ENCODE measurements around the gene MARCHF9.
"Not testable (repeated sequence)": the region's sequence is repeated elsewhere in the genome, so short reads cannot be mapped to it uniquely, and the experiment has no call there.

The MARCHF9 gene, protein sequence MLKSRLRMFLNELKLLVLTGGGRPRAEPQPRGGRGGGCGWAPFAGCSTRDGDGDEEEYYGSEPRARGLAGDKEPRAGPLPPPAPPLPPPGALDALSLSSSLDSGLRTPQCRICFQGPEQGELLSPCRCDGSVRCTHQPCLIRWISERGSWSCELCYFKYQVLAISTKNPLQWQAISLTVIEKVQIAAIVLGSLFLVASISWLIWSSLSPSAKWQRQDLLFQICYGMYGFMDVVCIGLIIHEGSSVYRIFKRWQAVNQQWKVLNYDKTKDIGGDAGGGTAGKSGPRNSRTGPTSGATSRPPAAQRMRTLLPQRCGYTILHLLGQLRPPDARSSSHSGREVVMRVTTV

DNA sequence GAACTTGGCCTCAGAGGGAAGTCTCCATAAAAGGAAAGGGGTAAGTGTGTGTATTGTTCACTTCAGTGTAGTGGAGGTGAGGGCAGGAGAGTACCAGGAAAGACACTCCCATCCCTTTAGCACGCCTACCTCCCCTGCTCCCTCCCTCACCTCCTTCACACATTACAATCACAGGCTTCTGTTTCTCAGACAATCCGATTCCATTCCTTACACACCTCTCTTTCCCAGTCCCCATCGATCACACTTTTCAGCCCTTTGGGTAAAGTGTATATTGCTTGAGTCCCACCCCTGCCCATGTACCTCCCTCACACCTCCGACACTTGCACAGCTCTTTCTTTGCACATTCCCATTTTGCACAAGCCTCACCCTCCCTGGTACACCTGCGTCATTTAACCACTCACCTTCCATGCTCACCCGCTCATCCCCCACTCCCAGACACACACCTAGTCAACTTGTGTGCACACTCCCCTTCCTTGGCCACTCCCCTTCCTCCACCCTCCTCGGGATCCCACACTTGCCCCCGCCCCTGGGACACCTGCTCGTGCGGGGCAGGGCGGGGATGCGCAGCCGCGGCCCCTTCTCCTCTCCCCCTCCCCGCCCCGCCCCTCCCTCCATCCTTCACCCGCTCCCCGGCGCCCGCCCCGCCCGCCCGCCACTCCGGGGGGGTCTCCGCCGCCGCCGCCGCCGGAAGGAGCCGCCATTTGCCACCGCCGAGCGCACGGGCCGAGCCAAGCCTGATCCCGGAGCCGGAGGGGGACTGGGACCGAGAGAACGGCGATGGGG is at the start of gene MARCHF9:
MARCHF9 (plus strand) TSS at position 693 of the 783 bp plus-strand sequence. CDS start 426 bp downstream, outside the sequence.
- peak; percentile 38 for DNase-seq

DNA sequence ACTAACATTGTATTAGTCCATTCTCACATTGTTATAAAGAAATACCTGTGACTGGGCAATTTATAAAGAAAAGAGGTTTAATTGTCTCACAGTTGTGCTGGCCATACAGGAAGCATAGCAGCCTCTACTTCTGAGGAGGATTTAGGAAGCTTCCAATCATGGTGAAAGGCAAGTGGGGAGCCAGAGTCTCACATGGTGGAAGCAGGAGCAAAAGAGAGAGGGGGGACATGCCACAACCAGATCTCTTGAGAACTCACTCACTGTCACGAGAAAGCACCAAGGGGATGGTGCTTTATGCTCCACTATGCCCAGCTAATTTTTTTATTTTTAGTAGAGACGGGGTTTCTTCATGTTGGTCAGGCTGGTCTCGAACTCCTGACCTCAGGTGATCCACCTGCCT is 47.7 kb upstream of the MARCHF9 start:
- no peak for DNase-seq

DNA sequence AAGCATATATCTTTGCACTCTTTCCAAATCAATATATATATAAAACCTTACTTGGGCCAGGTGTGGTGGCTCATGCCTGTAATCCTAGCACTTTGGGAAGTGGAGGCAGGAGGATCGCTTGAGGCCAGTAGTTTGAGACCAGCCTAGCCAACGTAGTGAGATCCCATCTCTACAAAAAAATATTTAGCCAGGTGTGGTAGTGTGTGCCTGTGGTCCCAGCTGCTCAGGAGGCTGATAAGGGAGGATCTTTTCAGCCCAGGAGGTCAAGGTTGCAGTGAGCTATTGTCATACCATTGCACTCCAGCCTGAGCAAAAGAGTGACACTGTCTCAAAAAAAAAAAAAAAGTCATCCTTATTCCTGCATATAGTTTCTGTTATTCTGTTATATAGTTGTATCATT is 46.6 kb upstream of the MARCHF9 start:
- no peak for DNase-seq

DNA sequence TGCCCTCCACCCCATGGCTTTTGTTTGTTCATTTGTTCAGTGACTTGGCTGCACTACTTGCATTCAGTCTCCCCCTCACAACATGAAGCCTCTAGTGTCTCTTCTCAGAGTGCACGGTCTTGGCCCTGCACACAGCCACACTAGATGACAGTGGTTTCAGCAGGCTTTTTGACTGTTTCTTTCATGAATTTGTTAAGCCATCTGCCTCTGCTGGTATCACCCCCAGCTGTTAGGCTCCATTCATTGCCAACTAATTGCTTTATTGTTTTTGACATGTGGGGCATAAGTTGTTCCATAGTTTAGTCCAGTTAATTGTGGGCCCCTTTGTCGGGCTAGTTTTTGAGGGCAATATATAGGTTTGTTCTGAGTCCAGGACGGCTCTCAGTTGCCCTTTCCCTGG is 42.2 kb upstream of the MARCHF9 start:
- DNase-seq = no peak

DNA sequence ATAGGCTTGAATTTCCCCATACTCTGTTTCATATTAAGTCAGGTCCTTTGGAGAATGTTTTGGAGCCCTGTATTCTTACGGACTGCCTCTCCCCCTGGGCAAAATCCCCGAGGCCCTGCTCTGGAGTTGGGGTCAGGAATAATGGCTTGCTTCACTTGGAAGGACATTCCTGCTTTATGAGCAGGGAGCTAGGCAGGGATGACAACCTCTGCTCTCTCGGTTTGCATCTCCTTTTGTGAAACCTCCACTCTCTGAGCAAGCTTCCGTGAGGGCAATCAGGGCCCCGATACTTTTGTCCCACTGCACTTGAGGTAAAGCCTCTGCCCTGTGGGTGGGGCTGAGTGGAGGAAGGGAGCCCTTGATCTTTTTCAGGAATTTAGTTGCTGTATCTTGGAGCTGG is 41.7 kb upstream of the MARCHF9 start:
- no peak for DNase-seq

DNA sequence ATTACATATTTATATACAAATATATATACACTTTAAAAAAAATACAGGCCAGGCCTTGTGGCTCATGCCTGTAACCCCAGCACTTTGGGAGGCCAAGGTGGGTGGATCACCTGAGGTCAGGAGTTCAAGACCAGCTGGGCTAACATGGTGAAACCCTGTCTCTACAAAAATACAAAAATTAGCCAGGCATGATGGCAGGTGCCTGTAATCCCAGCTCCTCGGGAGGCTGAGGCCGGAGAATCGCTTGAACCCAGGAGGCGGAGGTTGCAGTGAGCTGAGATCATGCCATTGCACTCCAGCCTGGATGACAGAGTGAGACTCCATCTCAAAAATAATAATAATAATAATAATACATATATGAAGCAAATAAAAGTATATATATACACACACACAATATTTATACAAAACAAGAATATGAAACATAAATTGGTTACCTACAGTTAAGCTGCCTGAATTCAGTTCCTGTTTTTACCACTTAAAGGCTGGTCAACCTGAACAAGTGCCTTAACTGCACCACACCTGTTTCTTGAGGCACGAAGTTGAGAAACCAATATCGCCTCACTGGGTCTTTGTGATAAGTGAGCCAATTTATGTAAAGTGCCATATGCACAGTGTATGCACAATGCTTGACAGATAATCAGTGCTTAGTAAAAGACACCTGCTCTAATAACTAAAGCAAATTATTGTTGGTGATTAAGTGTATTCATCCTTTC is 39.7 kb upstream of the MARCHF9 start:
- DNase-seq = not testable (repeated sequence)

DNA sequence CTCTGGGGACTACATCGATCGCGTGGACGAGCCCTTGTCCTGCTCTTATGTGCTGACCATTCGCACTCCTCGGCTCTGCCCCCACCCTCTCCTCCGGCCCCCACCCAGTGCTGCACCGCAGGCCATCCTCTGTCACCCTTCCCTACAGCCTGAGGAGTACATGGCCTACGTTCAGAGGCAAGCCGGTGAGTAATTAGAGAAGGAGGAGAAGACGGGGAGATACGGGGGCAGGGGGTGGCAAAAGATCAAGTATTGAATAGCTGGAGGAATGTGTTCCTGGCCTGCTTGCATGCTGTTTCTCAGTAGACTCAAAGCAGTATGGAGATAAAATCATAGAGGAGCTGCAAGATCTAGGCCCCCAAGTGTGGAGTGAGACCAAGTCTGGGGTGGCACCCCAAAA is 39.1 kb upstream of the MARCHF9 start:
- no peak for DNase-seq

DNA sequence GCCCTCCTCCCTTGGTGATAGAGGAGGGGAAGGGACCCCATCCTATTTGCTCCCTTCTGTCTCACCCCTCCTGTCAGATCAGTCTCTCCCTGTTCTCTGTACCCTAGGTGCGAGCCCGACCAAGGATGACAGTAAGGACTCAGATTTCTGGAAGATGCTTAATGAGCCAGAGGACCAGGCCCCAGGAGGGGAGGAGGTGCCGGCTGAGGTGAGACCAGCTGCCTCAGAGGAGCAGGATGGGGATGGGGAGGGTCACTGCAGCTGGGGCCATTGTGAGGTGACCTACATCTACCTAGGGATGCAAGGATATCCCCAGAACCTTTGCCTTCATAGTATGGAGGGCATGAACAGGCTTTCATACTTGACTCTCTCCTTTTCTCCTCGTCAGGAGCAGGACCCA is 38.6 kb upstream of the MARCHF9 start:
- DNase-seq = no peak

DNA sequence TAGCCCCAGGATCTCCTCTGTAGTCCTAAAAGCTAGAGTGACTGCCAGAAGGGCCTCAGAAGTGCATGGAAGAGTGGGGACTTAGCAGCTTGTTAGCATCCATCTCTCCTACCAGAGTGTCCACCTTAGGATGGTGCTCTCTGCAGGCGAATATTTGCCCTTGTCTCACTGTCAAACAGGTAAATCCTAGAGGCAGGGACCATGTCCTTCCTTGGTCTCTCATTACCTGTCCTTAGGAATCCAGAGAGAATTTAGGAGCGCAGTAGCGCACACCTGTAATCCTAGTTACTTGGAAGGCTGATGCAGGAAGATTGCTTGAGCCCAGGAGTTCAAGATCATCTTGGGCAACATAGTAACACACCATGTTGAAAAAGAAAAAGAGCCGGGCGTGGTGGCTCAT is 37.8 kb upstream of the MARCHF9 start:
- no peak for DNase-seq

DNA sequence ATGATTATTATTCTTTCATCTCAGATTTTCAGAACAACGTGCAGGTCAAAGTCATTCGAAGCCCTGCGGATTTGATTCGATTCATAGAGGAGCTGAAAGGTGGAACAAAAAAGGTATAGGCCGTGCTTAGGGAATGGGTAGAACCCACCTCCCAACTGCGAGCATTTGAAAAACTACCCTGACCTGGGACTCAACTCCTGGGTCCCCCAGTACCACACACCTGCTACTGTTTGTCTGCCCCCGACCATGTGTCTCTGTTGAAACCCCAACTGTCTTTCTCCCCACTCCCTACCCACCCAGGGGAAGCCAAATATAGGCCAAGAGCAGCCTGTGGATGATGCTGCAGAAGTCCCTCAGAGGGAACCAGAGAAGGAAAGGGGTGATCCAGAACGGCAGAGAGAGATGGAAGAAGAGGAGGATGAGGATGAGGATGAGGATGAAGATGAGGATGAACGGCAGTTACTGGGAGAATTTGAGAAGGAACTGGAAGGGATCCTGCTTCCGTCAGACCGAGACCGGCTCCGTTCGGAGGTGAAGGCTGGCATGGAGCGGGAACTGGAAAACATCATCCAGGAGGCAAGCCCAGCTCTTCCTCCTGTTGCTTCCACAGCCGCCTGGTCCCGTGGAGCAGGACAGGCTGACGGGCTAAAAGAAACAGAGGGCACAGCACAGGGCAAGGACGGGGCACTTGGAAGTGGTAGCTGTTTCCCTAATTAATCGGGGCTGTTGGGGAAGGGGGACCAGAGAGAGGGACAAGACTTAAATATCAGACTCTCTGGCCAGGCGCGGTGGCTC is 36.9 kb upstream of the MARCHF9 start:
- no peak for DNase-seq

DNA sequence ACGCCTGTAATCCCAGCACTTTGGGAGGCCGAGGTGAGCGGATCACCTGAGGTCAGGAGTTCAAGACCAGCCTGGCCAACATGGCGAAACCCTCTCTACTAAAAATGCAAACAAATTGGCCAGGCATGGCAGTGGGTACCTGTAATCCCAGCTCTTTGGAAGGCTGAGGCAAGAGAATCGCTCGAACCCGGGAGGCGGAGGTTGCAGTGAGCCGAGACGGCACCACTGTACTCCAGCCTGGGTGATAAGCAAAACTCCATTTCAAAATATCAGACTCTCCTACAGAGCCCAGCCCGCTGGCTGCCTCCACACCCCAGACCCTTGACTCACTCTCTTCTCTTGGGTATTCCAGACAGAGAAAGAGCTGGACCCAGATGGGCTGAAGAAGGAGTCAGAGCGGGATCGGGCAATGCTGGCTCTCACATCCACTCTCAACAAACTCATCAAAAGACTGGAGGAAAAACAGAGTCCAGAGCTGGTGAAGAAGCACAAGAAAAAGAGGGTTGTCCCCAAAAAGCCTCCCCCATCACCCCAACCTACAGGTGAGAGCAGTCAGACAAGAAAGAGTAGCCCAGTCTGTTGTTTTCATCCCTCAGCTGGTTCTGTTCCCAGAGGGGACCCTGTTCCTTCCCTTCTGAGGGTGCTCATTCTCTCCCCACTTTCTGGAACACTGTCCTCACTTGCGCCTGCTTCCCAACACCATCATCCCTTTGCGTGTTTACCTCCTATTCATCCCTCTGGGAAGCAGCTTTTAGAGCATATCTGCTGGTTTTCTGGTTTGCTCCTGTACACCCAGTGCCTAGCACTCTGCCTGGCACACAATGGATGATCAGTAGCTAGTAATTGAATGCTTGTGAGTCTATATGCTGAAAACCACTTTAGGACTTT is 36.0 kb upstream of the MARCHF9 start:
- DNase-seq = no peak

DNA sequence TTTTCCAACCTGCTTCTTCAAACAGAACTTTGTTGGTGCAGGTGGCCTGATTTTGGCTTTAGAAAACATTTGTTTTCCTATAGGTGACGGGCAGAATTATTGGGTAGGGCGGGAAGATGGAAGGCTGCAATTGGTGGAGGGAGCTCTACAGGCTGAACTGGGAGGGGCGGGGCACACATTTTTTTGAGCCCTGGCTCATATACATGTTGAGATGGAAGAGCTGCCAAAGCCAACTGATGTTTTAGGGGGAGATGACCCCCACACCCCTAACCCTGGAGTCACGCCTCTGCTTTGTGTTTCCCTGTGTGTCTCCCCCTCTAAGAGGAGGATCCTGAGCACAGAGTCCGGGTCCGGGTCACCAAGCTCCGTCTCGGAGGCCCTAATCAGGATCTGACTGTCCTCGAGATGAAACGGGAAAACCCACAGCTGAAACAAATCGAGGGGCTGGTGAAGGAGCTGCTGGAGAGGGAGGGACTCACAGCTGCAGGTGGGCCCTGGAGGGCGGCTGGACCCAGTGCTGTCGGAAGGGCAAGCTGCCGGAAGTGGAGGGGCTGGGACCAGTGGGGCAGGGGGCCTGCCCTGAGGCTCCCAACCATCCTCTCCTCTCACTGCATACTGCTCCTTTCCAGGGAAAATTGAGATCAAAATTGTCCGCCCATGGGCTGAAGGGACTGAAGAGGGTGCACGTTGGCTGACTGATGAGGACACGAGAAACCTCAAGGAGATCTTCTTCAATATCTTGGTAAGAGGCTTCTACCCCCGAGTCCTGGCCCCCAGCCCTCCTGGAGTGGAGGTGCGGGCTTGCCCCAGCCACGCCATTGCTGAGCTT is 34.9 kb upstream of the MARCHF9 start:
- DNase-seq = no peak

DNA sequence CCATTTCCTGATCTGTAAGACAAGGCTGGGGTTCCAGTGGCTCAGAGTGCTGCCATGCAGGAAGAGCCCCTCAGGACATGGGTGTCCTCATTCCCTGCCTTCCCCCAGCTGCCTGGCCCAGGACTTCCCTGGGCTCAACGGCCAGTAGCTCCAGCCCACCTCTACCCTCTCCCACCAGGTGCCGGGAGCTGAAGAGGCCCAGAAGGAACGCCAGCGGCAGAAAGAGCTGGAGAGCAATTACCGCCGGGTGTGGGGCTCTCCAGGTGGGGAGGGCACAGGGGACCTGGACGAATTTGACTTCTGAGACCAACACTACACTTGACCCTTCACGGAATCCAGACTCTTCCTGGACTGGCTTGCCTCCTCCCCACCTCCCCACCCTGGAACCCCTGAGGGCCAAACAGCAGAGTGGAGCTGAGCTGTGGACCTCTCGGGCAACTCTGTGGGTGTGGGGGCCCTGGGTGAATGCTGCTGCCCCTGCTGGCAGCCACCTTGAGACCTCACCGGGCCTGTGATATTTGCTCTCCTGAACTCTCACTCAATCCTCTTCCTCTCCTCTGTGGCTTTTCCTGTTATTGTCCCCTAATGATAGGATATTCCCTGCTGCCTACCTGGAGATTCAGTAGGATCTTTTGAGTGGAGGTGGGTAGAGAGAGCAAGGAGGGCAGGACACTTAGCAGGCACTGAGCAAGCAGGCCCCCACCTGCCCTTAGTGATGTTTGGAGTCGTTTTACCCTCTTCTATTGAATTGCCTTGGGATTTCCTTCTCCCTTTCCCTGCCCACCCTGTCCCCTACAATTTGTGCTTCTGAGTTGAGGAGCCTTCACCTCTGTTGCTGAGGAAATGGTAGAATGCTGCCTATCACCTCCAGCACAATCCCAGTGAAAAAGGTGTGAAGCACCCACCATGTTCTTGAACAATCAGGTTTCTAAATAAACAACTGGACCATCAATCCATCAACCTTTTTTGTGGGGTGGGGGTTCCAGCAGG is 34.0 kb upstream of the MARCHF9 start:
- no peak for DNase-seq

DNA sequence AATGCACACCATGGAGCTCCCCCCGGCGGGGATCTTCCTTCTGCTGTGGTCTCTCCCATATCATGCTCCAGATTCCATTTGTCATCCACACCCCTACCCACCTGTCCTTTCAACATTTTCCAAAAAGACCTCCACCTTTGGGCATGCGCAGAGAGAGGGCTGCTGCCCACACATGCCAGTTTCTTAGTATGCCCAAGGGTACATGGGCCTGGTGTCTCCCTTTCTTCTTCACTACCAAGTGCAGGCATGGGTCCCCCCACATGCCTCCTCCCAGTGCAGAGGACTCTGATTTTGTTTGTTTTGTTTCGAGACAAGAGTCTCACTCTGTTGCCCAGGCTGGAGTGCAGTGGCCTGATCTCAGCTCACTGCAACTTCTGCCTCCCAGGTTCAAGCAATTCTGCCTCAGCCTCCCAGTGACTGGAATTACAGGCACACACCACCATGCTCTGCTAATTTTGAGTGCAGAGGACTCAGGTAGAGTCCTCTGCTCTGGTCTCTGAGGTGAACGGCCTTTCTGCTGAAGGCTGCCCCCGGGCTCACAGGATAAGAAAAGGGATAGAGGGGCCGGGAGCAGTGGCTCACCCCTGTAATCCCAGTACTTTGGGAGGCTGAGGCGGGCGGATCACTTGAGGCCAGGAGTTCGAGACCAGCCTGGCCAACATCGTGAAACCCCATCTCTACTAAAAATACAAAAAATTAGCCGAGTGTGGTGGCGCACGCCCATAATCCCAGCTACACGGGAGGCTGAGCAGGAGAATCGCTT is 32.9 kb upstream of the MARCHF9 start:
- DNase-seq = not testable (repeated sequence)

DNA sequence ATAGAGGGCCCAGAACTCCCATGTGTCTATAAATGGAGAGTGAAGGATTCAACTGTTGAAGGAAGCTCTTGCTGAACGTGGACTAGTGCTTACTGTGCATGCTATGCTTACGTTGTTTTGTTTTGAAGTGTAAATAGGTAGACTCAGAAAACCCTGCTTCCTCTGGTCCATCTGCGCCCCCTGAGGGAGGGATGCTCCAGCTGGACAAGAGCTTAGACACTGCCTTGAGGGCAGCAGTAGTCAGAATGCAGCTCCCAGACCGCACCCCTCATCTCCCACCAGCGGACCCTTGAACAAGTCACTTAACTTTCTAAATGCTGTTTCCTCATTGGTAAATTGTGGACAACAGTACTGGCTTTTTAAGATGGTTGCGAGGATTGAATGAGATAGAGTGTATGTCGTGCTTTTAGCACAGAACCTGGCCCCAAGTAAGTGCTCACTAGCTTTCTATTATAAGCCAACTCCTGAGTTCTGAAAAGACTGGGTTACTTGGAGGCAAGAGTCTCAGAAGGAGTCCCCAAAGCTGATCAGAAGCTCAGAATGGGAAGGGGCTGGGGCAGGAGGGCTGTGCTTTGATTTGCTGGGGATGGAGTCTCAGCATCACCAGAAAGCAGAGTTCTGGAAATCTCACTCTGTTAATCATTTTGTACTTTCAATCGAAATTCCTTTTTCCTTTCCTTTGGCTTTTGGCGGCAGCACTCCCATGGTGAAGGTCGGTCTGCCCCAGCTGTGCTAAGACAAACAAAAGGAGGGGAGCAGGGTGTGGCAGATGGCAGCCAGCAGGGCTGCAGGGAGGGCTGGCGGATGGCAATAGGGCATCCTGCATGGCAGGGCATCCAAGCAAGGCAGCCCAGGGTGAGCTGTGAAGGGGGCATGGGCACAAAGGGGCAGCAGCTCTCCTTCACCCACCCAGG is 31.9 kb upstream of the MARCHF9 start:
- DNase-seq = no peak

DNA sequence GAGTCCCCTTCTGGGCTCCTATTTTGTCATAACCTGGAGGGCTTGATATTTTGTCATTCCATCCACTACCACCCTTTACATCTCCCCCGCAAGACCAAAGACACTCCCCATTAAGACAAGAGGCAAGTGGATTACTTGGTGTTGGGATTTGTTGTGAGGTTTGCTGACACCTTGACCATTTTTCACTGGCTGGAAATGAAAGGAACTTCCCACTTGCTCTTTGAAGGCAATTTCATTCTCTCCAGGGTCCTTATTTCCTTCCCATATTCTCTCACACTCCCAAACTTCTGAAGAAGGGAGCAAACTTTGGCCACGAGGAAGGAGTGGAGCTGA is 31.3 kb upstream of the MARCHF9 start:
- no peak for DNase-seq

DNA sequence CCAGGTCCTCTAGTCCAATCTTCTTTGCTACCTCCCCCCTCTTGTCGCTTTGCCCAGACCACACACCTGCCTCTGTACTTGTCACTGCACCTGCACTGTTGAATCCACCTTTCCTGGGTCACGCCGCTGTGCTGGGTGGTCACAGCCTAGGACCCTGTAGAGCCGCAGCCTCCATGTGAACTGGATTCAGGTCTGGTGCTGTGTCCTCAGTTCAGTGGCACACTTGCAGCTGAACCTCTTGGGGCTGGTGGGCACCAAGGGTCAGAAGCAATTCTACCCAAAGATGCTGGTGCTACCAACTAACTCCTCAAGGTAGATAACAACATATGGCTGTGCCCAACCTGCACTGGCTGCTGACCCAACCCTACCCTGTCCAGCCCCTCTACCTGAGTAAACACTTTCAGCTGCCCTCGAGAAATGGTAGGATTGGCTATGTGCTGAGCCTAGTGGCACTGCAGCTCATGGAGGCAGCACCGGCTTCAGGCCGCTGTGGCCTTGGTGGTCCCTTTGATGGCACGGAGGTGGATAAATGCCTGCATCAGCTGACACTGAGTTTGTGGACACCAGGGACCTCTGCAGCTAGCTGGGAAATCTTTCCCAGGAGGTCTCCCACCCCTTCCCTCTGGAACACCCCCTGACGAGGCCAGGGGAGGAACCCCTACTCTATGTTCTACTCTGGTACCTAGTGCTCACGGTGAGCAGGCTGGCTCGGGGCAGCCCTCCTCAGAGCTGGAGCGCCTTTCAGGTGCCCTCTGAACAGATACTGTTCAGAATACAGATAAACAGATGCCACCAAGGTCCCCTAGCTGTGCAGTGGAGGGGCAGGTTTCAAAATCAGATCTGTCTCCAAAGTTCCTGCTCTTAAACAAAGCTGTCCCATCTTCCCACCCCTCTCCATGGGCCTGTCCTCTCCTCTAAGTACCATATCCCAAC is 30.6 kb upstream of the MARCHF9 start:
- DNase-seq = no peak
